ENCODE measurements around the gene CCDC85C. TPM values are rescaled to one million over a fixed set of nuclear protein-coding genes. Genes with fewer than 3 reads are reported as not detected.

CCDC85C gene
- total and polyA plus RNA-seq, 2 of the 4 experiments (the other 2 are of a cell fraction): 16.0 to 19.0 TPM

DNA sequence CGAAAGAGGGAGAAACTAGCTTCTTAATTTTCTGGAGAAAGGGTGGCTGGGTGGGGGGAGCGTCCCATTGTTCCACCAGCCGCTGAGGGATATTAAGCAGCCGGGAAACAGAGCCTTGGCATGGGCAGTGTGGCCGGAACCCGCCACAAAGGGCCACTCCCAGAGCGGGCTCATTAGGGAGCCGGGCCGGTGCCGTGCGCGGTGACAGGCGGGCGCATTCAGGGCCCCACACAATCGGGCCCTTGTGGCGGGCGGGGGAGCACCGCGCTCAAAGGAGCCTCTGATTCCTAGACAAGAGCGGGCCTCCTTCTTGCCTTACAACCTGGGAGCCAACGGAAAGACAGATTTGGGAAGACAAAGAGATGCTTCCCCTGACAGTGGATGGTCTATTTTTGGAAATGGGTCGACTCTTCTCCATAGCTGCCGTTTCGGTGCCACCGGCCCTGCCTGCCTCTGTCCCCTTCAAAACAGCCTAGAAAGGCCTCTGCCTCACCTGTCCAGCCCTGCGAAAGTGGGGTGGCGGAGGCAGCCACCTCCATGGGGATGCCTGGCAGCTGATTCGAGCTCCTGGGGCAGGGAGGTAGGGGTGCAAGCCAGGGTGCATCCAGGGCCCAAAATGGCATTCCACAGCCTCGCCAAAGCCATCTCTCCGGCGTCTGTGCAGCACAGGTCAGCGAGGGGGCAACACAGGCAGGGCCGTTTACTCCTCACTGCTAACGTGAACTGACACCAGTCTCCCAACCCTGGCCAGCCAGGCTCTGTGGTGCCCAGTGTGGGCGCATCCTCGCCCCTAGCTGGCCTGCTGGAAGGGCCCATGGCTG, 10.9 kb downstream of the CCDC85C start:
- H4K5ac ChIP-seq (ENCODE audit: low read depth, low read length): no peak overlapping the region

More for the DNA sequence above, 10.9 kb downstream of the CCDC85C start:
- Histone ChIP-seq H3K27me3 (ENCODE audit: control insufficient read depth, insufficient read depth, low read length) (no peaks in the 10 kb centered on the region), H3K4me3 (ENCODE audit: insufficient read depth, low read depth, low read length) (no peak overlapping the region), H3K79me1 (ENCODE audit: low read depth in 1 of 2, low read length in 2 of 2) (peaks cover 19 to 96% of the 10 kb centered on the region in 2 experiments), H2AK9ac (replicated peaks; ENCODE audit: low read depth, low read length, poor library complexity) (no peak overlapping the region), H4K8ac (ENCODE audit: low read depth in 2 of 2, low read length in 2 of 2) (no peak overlapping the region), H3K9me1 (ENCODE audit: insufficient read depth, low read length) (peaks cover 37% of the 10 kb centered on the region), H3K56ac (ENCODE audit: extremely low read depth, insufficient read depth, low read length) (no peak overlapping the region), H3K23ac (ENCODE audit: low read depth, low read length) (no peak overlapping the region), H3K9me3 (ENCODE audit: control insufficient read depth, insufficient read depth, low read length) (no peaks in the 10 kb centered on the region), H2AK5ac (ENCODE audit: low read depth, low read length) (no peak overlapping the region), H4K20me1 (ENCODE audit: insufficient read depth, low read length) (peaks cover 34% of the 10 kb centered on the region), H2BK15ac (ENCODE audit: low read depth, low read length) (no peak overlapping the region), H3K4me2 (ENCODE audit: low read depth, low read length) (no peak overlapping the region), H3K9ac (ENCODE audit: low read depth, low read length) (no peak overlapping the region), H3K36me3 (ENCODE audit: control insufficient read depth, insufficient read depth, low read length) (no peaks in the 10 kb centered on the region), H2BK120ac (ENCODE audit: low read depth, low read length) (no peak overlapping the region), H4K91ac (ENCODE audit: insufficient read depth, low read depth, low read length) (no peak overlapping the region), H2BK5ac (ENCODE audit: low read depth, low read length, poor library complexity, severe bottlenecking) (no peak overlapping the region), H3K27ac (ENCODE audit: insufficient read depth, low read length) (no peak overlapping the region), H3K18ac (ENCODE audit: low read depth, low read length) (no peak overlapping the region), H2BK20ac (ENCODE audit: low read depth, low read length) (no peak overlapping the region), H2AFZ (replicated peaks; ENCODE audit: low read length, poor library complexity) (no peak overlapping the region), H3K14ac (replicated peaks; ENCODE audit: low read depth, low read length) (no peak overlapping the region), H3K4ac (ENCODE audit: low read depth, low read length) (no peak overlapping the region), H3K4me1 (ENCODE audit: control insufficient read depth, insufficient read depth, low read length) (peaks cover 31% of the 10 kb centered on the region)
- ATAC-seq (ENCODE audit: low read depth) (no peak), DNase-seq (no peak)
- intact Hi-C loops (cut with micrococcal nuclease): no loop called here
- POLR2A ChIA-PET (ENCODE audit: unreplicated experiment): no interaction called here
- TF ChIP-seq, protein P1, sequence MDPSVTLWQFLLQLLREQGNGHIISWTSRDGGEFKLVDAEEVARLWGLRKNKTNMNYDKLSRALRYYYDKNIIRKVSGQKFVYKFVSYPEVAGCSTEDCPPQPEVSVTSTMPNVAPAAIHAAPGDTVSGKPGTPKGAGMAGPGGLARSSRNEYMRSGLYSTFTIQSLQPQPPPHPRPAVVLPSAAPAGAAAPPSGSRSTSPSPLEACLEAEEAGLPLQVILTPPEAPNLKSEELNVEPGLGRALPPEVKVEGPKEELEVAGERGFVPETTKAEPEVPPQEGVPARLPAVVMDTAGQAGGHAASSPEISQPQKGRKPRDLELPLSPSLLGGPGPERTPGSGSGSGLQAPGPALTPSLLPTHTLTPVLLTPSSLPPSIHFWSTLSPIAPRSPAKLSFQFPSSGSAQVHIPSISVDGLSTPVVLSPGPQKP (IDR thresholded peaks at IDR 0.05; ENCODE audit: borderline replicate concordance, low read depth, low read length): no peak
- no peak for TF ChIP-seq MAZ (IDR thresholded peaks at IDR 0.05; ENCODE audit: borderline replicate concordance, low read depth, low read length)
- TF ChIP-seq NFE2L2 (IDR thresholded peaks at IDR 0.05; ENCODE audit: low read depth, low read length): no peak
- no peak for TF ChIP-seq RFX5 (IDR thresholded peaks at IDR 0.05; ENCODE audit: low read depth, low read length)
- TF ChIP-seq CHD1 (IDR thresholded peaks at IDR 0.05; ENCODE audit: low read depth, low read length): no peak
- TF ChIP-seq, protein P2, sequence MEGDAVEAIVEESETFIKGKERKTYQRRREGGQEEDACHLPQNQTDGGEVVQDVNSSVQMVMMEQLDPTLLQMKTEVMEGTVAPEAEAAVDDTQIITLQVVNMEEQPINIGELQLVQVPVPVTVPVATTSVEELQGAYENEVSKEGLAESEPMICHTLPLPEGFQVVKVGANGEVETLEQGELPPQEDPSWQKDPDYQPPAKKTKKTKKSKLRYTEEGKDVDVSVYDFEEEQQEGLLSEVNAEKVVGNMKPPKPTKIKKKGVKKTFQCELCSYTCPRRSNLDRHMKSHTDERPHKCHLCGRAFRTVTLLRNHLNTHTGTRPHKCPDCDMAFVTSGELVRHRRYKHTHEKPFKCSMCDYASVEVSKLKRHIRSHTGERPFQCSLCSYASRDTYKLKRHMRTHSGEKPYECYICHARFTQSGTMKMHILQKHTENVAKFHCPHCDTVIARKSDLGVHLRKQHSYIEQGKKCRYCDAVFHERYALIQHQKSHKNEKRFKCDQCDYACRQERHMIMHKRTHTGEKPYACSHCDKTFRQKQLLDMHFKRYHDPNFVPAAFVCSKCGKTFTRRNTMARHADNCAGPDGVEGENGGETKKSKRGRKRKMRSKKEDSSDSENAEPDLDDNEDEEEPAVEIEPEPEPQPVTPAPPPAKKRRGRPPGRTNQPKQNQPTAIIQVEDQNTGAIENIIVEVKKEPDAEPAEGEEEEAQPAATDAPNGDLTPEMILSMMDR (conservative IDR thresholded peaks at IDR 0.05; ENCODE audit: low read depth, low read length): no peak
- TF ChIP-seq CEBPB (IDR thresholded peaks at IDR 0.05; ENCODE audit: low read depth, low read length): no peak
- TF ChIP-seq FOS (IDR thresholded peaks at IDR 0.05; ENCODE audit: low read depth, low read length): no peak
- TF ChIP-seq POLR2A (IDR thresholded peaks at IDR 0.05; ENCODE audit: low read depth, low read length): no peak
- no peak for TF ChIP-seq MAFK (IDR thresholded peaks at IDR 0.05; ENCODE audit: low read depth, low read length)
- TF ChIP-seq MXI1 (IDR thresholded peaks at IDR 0.05; ENCODE audit: borderline replicate concordance, low read depth, low read length): no peak
- no peak for TF ChIP-seq SMC3 (IDR thresholded peaks at IDR 0.05; ENCODE audit: low read depth, low read length)
- TF ChIP-seq, protein P3, sequence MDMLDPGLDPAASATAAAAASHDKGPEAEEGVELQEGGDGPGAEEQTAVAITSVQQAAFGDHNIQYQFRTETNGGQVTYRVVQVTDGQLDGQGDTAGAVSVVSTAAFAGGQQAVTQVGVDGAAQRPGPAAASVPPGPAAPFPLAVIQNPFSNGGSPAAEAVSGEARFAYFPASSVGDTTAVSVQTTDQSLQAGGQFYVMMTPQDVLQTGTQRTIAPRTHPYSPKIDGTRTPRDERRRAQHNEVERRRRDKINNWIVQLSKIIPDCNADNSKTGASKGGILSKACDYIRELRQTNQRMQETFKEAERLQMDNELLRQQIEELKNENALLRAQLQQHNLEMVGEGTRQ (IDR thresholded peaks at IDR 0.05; ENCODE audit: low read depth, low read length): no peak
- no peak for TF ChIP-seq RCOR1 (IDR thresholded peaks at IDR 0.05; ENCODE audit: insufficient replicate concordance, low read length)
- TF ChIP-seq RAD21 (IDR thresholded peaks at IDR 0.05; ENCODE audit: low read length): no peak
- in situ Hi-C loops (cut with MboI; ENCODE audit: low sequenced_read_pairs): no loop called here
- 92% methylated on average over 26 of the region's 36 CpGs; no CpG with 5 or more reads in 1 of the 2 experiments for WGBS, 2 experiments (ENCODE audit: extremely low coverage in 2 of 2, insufficient read length in 1 of 2)
- dilution Hi-C loops (cut with HindIII; ENCODE audit: low sequenced_read_pairs, unreplicated experiment): no loop called here
- no TSS peak for BruUV-seq (replicated peaks)
- CTCF ChIA-PET: no interaction called here
